PFSK-1 (cell line): Measurements from ENCODE around the gene HIGD1C.

ENCODE experiments used
- FOXP2 ChIP-seq: optimal IDR thresholded peaks from 2 replicates; pipeline ENCODE3; 2011; ENCODE audit warnings: borderline replicate concordance, control low read depth, inconsistent platforms; ENCODE audit not compliant: insufficient read depth; ENCODE audit errors: extremely low read length, extremely low read depth
- POLR2AphosphoS5 ChIP-seq: IDR thresholded peaks from 2 replicates; pipeline ENCODE4 v1.6.1; 2012; ENCODE audit warnings: low read depth, mild to moderate bottlenecking, control low read depth, low read length, moderate library complexity
- REST ChIP-seq, 2 experiments: IDR thresholded peaks; 2 replicates each; pipeline versions ENCODE4 v1.6.1 to v1.8.0; 2011 to 2012; ENCODE audit warnings: low read depth in 2 of 2, low read length in 2 of 2, control low read depth in 1 of 2, inconsistent platforms in 1 of 2, mild to moderate bottlenecking in 1 of 2, moderate library complexity in 1 of 2; ENCODE audit not compliant: insufficient read depth in 1 of 2
- SIN3A ChIP-seq: IDR thresholded peaks from 2 replicates; pipeline ENCODE4 v1.6.1; 2012; ENCODE audit warnings: mild to moderate bottlenecking, low read length, moderate library complexity, borderline replicate concordance; ENCODE audit not compliant: insufficient read depth
- TAF1 ChIP-seq: IDR thresholded peaks from 2 replicates; pipeline ENCODE4 v1.6.1; 2012; ENCODE audit warnings: low read length, control low read depth, borderline replicate concordance; ENCODE audit not compliant: insufficient read depth

- TF ChIP-seq REST (IDR thresholded peaks at IDR 0.05; ENCODE audit: insufficient read depth in 1 of 2, low read depth in 2 of 2, low read length in 2 of 2): no peak
- TF ChIP-seq POLR2AphosphoS5: no peak
- TF ChIP-seq TAF1: no peak
- TF ChIP-seq SIN3A: no peak
- no peak for TF ChIP-seq FOXP2
Measured at GRCh38 chr12:51005671-51006070, 53.3 kb downstream of the HIGD1C start.
